Dermis blood vessel endothelial cell (primary cell): ENCODE data around the gene UNC13A. TPM values are rescaled to one million over a fixed set of nuclear protein-coding genes. Genes with fewer than 3 reads are reported as not detected.
"Not testable (repeated sequence)": the region's sequence is repeated elsewhere in the genome, so short reads cannot be mapped to it uniquely, and the experiment has no call there.

Experiments used
- DNase-seq: peaks from one replicate; pipeline ENCODE4 v3.0.0; 2010
- total RNA-seq: library from RNA; depleted of rRNA; stranded (reverse); fragments of >200 nt; gene quantifications from 2 replicates; pipeline ENCODE4 v1.2.3, GENCODE V29; 2014

The UNC13A gene
- total RNA-seq, 1 donor from 2014 or later = under 0.01 TPM

- no peak for DNase-seq
Measured at GRCh38 chr19:17601683-17602082, 86.5 kb downstream of the UNC13A start.

GRCh38 chr19:17599780-17600179, 88.4 kb downstream of the UNC13A start:
- no peak for DNase-seq

GRCh38 chr19:17598953-17599352, 89.2 kb downstream of the UNC13A start:
- DNase-seq = no peak

- DNase-seq = not testable (repeated sequence)
Measured at GRCh38 chr19:17598063-17598462, 90.1 kb downstream of the UNC13A start.

- DNase-seq = not testable (repeated sequence)
Measured at GRCh38 chr19:17594296-17594695, 93.9 kb downstream of the UNC13A start.

GRCh38 chr19:17590866-17591265, 97.3 kb downstream of the UNC13A start:
- no peak for DNase-seq

GRCh38 chr19:17585395-17585794, 102.8 kb downstream of the UNC13A start:
- not testable (repeated sequence) for DNase-seq

GRCh38 chr19:17584132-17584531, 104.0 kb downstream of the UNC13A start:
- DNase-seq = no peak

- no peak for DNase-seq
Measured at GRCh38 chr19:17582613-17583012, 105.5 kb downstream of the UNC13A start.

- DNase-seq = no peak
Measured at GRCh38 chr19:17581211-17581874, 106.8 kb downstream of the UNC13A start.

- DNase-seq = no peak
Measured at GRCh38 chr19:17580470-17581144, 107.5 kb downstream of the UNC13A start.

- peak; percentile 73 for DNase-seq
Measured at GRCh38 chr19:17579661-17580244, 108.4 kb downstream of the UNC13A start.

- DNase-seq = no peak
Measured at GRCh38 chr19:17577457-17578097, 110.6 kb downstream of the UNC13A start.

- no peak for DNase-seq
Measured at GRCh38 chr19:17576758-17577456, 111.2 kb downstream of the UNC13A start.

GRCh38 chr19:17575871-17576757, 112.0 kb downstream of the UNC13A start:
- no peak for DNase-seq

- DNase-seq = no peak
Measured at GRCh38 chr19:17572638-17573037, 115.5 kb downstream of the UNC13A start.

- DNase-seq = no peak
Measured at GRCh38 chr19:17570791-17571190, 117.4 kb downstream of the UNC13A start.

- not testable (repeated sequence) for DNase-seq
Measured at GRCh38 chr19:17570291-17570690, 117.9 kb downstream of the UNC13A start.

GRCh38 chr19:17567940-17568339, 120.2 kb downstream of the UNC13A start:
- no peak for DNase-seq

GRCh38 chr19:17565611-17566010, 122.5 kb downstream of the UNC13A start:
- no peak for DNase-seq

GRCh38 chr19:17564781-17565180, 123.4 kb downstream of the UNC13A start:
- DNase-seq = no peak

- DNase-seq = no peak
Measured at GRCh38 chr19:17562561-17562960, 125.6 kb downstream of the UNC13A start.
